Skeletal muscle satellite cell (primary cell): ENCODE measurements around the gene SLC12A7.
"Not testable (repeated sequence)": the region's sequence is repeated elsewhere in the genome, so short reads cannot be mapped to it uniquely, and the experiment has no call there.

Source experiments
- H3K27me3 ChIP-seq: 2 replicates; pipeline ENCODE4 v1.7.0; 2013; ENCODE audit warnings: low read length; ENCODE audit not compliant: control insufficient read depth, insufficient read depth
- H3K36me3 ChIP-seq: 2 replicates; pipeline ENCODE4 v1.7.0; 2013; ENCODE audit warnings: mild to moderate bottlenecking, control low read depth, low read length; ENCODE audit not compliant: insufficient read depth
- H3K4me1 ChIP-seq: 2 replicates; pipeline ENCODE4 v1.7.0; 2013; ENCODE audit warnings: low read length; ENCODE audit not compliant: control insufficient read depth, insufficient read depth
- H3K4me2 ChIP-seq: 2 replicates; pipeline ENCODE4 v1.7.0; 2013; ENCODE audit warnings: mild to moderate bottlenecking, low read length
- H3K4me3 ChIP-seq: 2 replicates; pipeline ENCODE4 v1.7.0; 2013; ENCODE audit warnings: low read length
- H3K9ac ChIP-seq: 2 replicates; pipeline ENCODE4 v1.7.0; 2013; ENCODE audit warnings: mild to moderate bottlenecking, low read depth, low read length, moderate library complexity
- H3K9me3 ChIP-seq: replicated peaks from 2 replicates; pipeline ENCODE4 v1.7.0; 2013; ENCODE audit warnings: mild to moderate bottlenecking, control low read depth, low read length

SLC12A7 gene

GRCh38 chr5:1067141-1068121 lies 44.4 kb downstream of the SLC12A7 start:
- no peaks in the 10 kb centered on the region for H3K36me3 ChIP-seq
- H3K4me1 ChIP-seq, result no peaks in the 10 kb centered on the region
- no peak overlapping the region for H3K4me2 ChIP-seq
- H3K9me3 ChIP-seq, result no peaks in the 10 kb centered on the region
- H3K9ac ChIP-seq, result no peak overlapping the region
- H3K27me3 ChIP-seq, result no peaks in the 10 kb centered on the region
- H3K4me3 ChIP-seq, result no peak overlapping the region

GRCh38 chr5:1066676-1067075 lies 45.2 kb downstream of the SLC12A7 start:
- H3K9me3 ChIP-seq, result no peaks in the 10 kb centered on the region
- H3K9ac ChIP-seq, result no peak overlapping the region
- H3K4me3 ChIP-seq, result no peak overlapping the region
- no peaks in the 10 kb centered on the region for H3K4me1 ChIP-seq
- H3K27me3 ChIP-seq, result no peaks in the 10 kb centered on the region
- H3K36me3 ChIP-seq, result no peaks in the 10 kb centered on the region
- H3K4me2 ChIP-seq, result no peak overlapping the region

GRCh38 chr5:1065891-1066650 lies 45.8 kb downstream of the SLC12A7 start:
- Histone ChIP-seq H3K4me1 (no peaks in the 10 kb centered on the region), H3K36me3 (no peaks in the 10 kb centered on the region), H3K9ac (no peak overlapping the region), H3K9me3 (no peaks in the 10 kb centered on the region), H3K4me2 (no peak overlapping the region), H3K4me3 (no peak overlapping the region), H3K27me3 (no peaks in the 10 kb centered on the region)

DNA sequence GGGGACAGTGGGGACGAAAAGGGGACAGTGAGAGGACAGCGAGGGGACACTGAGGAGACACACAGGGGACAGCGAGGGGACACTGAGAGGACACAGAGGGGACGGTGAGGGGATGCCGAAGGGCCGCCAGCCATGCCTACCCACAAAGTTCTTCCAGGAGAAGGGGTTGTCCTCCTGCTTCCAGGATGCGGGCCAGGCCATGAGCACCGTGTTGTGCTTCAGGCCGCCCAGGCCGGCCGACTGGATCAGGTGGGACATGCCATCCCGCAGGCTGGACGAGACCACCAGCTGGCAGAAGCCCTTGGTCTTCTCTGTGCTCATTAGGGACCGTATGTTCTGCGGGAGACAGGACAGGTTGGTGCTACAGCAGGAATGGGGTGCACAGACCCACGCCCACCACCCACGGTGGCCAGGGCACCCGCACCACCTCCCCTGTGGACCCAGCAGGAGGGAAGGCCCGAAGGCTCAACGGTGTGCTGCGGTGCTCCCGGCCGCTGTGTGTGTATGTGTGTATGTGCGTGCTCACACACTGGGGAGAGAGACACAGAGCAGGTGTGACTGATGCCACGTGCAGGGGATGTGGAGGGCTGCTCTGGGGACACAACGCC lies 46.6 kb downstream of the SLC12A7 start:
- Histone ChIP-seq H3K9me3 (no peaks in the 10 kb centered on the region), H3K36me3 (no peaks in the 10 kb centered on the region), H3K27me3 (no peaks in the 10 kb centered on the region), H3K4me3 (no peak overlapping the region), H3K9ac (no peak overlapping the region), H3K4me2 (no peak overlapping the region), H3K4me1 (no peaks in the 10 kb centered on the region)

DNA sequence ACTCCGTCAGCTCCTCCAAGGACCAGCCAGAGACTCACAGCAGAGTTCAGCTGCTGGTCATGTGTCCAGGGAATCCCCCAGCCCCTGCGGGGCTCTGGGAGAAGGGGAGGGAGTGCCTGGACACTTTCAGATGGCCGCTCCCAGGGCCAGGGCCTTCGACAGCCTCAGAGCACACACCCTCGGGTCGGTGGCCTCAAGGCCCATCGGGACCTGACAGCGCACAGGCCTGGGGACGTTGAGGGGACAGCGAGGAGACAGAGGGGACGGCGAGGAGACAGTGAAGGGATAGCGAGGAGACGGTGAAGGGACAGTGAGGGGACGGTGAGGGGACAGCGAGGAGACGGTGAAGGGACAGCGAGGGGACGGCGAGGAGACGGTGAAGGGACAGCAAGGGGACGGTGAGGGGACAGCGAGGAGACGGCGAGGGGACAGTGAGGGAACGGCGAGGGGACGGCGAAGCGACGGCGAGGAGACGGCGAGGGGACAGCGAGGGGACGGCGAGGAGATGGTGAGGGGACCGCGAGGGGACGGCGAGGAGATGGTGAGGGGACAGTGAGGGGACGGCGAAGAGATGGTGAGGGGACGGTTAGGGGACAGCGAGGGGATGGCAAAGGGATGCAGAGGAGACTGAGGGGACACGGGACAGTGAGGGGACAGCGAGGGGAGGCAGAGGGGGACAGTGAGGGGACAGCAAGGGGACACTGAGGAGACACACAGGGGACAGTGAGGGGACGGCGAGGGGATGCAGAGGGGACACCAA lies 47.3 kb downstream of the SLC12A7 start:
- H3K27me3 ChIP-seq, result no peaks in the 10 kb centered on the region
- no peaks in the 10 kb centered on the region for H3K4me1 ChIP-seq
- H3K9me3 ChIP-seq, result no peaks in the 10 kb centered on the region
- H3K9ac ChIP-seq, result no peak overlapping the region
- no peaks in the 10 kb centered on the region for H3K36me3 ChIP-seq
- no peak overlapping the region for H3K4me2 ChIP-seq
- no peak overlapping the region for H3K4me3 ChIP-seq

- Histone ChIP-seq H3K36me3 (no peaks in the 10 kb centered on the region), H3K4me2 (no peak overlapping the region), H3K27me3 (no peaks in the 10 kb centered on the region)
Observed at GRCh38 chr5:1063661-1064382, 48.0 kb downstream of the SLC12A7 start.

DNA sequence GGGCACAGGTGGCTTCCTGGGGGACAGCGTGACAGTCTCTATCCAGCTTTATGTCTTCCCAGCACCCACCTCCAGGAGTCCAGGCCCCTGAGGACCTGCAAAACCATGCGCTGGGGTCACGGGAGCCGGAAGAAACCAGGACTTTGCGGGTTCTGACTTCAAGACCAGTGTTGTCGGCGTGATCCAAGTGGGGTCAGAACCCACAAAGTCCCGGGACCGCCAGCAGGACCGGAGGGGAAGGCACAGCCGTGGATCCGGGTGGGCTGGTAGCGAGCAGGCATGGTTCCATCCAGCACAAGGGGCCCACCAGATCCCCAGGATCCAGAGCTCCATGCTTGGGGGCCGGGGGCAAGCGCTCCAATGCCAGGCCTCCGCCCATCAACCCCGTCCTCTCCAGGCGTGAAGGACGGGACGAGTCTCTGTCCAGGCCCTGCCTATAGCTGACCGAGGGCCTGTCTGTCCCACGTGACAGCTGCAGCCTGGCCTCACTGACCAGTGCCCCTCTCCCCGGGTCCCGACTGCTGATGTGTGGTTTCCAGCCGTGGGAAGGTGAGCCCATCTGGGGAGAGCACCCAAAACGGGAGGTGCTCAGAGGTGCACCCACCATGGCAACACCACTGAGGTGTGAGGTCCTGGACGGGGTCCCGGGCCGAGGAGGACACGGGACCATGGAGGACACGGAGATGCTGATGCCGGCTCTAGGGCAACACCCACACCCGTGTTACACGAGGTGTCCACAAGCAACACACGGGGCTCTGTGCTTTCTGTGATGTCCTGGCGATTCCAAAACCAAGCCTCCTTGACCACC lies 48.9 kb downstream of the SLC12A7 start:
- H3K9me3 ChIP-seq, result no peaks in the 10 kb centered on the region
- no peaks in the 10 kb centered on the region for H3K36me3 ChIP-seq
- no peak overlapping the region for H3K4me2 ChIP-seq
- no peak overlapping the region for H3K4me3 ChIP-seq
- H3K4me1 ChIP-seq, result no peaks in the 10 kb centered on the region
- H3K9ac ChIP-seq, result no peak overlapping the region
- H3K27me3 ChIP-seq, result no peaks in the 10 kb centered on the region

More at GRCh38 chr5:1063661-1064382, 48.0 kb downstream of the SLC12A7 start:
- Histone ChIP-seq H3K9ac (no peak overlapping the region), H3K4me1 (no peaks in the 10 kb centered on the region), H3K4me3 (no peak overlapping the region), H3K9me3 (no peaks in the 10 kb centered on the region)

GRCh38 chr5:1061916-1062315 lies 49.9 kb downstream of the SLC12A7 start:
- H3K36me3 ChIP-seq, result no peaks in the 10 kb centered on the region
- H3K4me2 ChIP-seq, result no peak overlapping the region

GRCh38 chr5:1061292-1061691 lies 50.6 kb downstream of the SLC12A7 start:
- H3K36me3 ChIP-seq, H3K9me3 ChIP-seq, H3K4me1 ChIP-seq, H3K27me3 ChIP-seq, H3K9ac ChIP-seq, H3K4me3 ChIP-seq, H3K4me2 ChIP-seq: not testable (repeated sequence)

More at GRCh38 chr5:1061916-1062315, 49.9 kb downstream of the SLC12A7 start:
- Histone ChIP-seq H3K4me3 (no peak overlapping the region), H3K4me1 (no peaks in the 10 kb centered on the region), H3K27me3 (no peaks in the 10 kb centered on the region), H3K9me3 (no peaks in the 10 kb centered on the region), H3K9ac (no peak overlapping the region)

DNA sequence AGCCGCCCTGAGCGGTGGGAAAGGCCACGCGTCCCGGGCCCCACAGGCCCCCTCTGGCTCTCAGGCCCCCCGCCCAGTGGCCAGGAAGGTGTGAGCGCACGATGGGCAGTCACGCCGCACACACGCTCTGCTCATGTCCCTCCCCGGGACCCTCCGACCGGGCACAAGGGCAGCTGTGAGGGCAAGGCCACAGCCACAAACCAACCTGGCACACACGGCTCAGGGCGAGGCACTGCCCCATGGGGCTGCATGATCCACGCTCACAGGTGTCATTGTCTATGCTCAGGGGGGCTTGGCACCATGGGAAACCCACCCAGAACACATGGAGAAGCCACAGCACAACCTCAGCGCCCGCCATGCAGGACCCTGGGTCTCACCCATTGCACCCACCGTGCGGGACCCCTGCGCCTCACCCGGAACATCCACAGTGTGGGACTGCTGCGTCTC lies 51.3 kb downstream of the SLC12A7 start:
- H3K27me3 ChIP-seq, result no peaks in the 10 kb centered on the region
- H3K36me3 ChIP-seq, result no peaks in the 10 kb centered on the region
- no peak overlapping the region for H3K4me2 ChIP-seq
- no peaks in the 10 kb centered on the region for H3K9me3 ChIP-seq
- no peak overlapping the region for H3K4me3 ChIP-seq
- no peak overlapping the region for H3K9ac ChIP-seq
- H3K4me1 ChIP-seq, result no peaks in the 10 kb centered on the region
